AG04450 (cell line): ENCODE measurements around the gene KDM2B. TPM values are rescaled to one million over a fixed set of nuclear protein-coding genes. Genes with fewer than 3 reads are reported as not detected.

Experiments used
- CTCF ChIA-PET: fragments of 300-600, 350-600 bp; formaldehyde crosslinking; extraction: SDS; loops from one replicate; lab custom pipeline; 2022; ENCODE audit warnings: antibody characterized with exemption, inconsistent platforms; lab: Charles Lee
- POLR2A ChIA-PET: fragments of 350-600 bp; formaldehyde crosslinking; extraction: SDS; loops from one replicate; lab custom pipeline; 2021; ENCODE audit warnings: antibody characterized with exemption, inconsistent platforms; lab: Yijun Ruan, JAX
- DNase-seq: peaks from one replicate; pipeline ENCODE4 v3.0.0-alpha.2; 2011; ENCODE audit warnings: low read depth, low spot score
- H3K27ac ChIP-seq: one replicate; pipeline ENCODE4 v1.5.1; 2012; ENCODE audit warnings: low read depth, low read length, control low read depth
- H3K27me3 ChIP-seq: one replicate; pipeline ENCODE4 v1.6.0; 2012; ENCODE audit warnings: low read length; ENCODE audit not compliant: control insufficient read depth, insufficient read depth
- H3K4me3 ChIP-seq: 2 replicates; pipeline ENCODE4 v1.5.1; 2011; ENCODE audit warnings: mild to moderate bottlenecking, low read depth, low read length, control low read depth
- H3K9me3 ChIP-seq: 2 replicates; pipeline ENCODE4 v1.5.1; 2012; ENCODE audit warnings: low read length; ENCODE audit not compliant: control insufficient read depth, insufficient read depth
- CTCF ChIP-seq: IDR thresholded peaks from 2 replicates; pipeline ENCODE4 v1.5.1; 2011; ENCODE audit warnings: low read depth, low read length, control low read depth, inconsistent platforms
- polyA plus RNA-seq: library from polyadenylated mRNA; depleted of rRNA; stranded (reverse); fragments of >200 nt; gene quantifications from 2 replicates; pipeline ENCODE4 v1.2.3, GENCODE V29; 2011

KDM2B gene
- polyA plus RNA-seq, 1 experiment: 12.9 TPM

- ChIA-PET POLR2A (no interaction called here), CTCF (no interaction called here)
- Histone ChIP-seq H3K4me3 (no peak overlapping the region), H3K9me3 (no peaks in the 10 kb centered on the region), H3K27me3 (no peaks in the 10 kb centered on the region), H3K27ac (no peak overlapping the region)
- no peak for TF ChIP-seq CTCF
- no peak for DNase-seq
Observed at GRCh38 chr12:121472150-121472905, 108.5 kb downstream of the KDM2B start.

GRCh38 chr12:121470751-121471150, 110.1 kb downstream of the KDM2B start:
- Histone ChIP-seq H3K9me3 (no peaks in the 10 kb centered on the region), H3K27me3 (no peaks in the 10 kb centered on the region), H3K4me3 (no peak overlapping the region), H3K27ac (no peak overlapping the region)
- ChIA-PET POLR2A (no interaction called here), CTCF (no interaction called here)
- TF ChIP-seq CTCF: no peak
- DNase-seq: no peak

GRCh38 chr12:121468499-121468801, 112.4 kb downstream of the KDM2B start:
- POLR2A ChIA-PET: interaction anchor here (0.5 to 0.6 kb wide), 2 partner anchors 23 to 156 kb away, joined by 5 read pairs; no protein-coding TSS in a partner anchor
- no peak for DNase-seq
- Histone ChIP-seq H3K9me3 (no peaks in the 10 kb centered on the region), H3K27me3 (no peaks in the 10 kb centered on the region), H3K27ac (no peak overlapping the region), H3K4me3 (no peak overlapping the region)
- no peak for TF ChIP-seq CTCF
- CTCF ChIA-PET: no interaction called here

- DNase-seq: no peak
- no peak for TF ChIP-seq CTCF
- CTCF ChIA-PET: no interaction called here
- Histone ChIP-seq H3K9me3 (no peaks in the 10 kb centered on the region), H3K4me3 (peak overlapping the region; percentile 60), H3K27me3 (no peaks in the 10 kb centered on the region), H3K27ac (no peak overlapping the region)
- POLR2A ChIA-PET: interaction anchor here (0.5 to 0.6 kb wide), 2 partner anchors 24 to 115 kb away, joined by 4 to 5 read pairs; no protein-coding TSS in a partner anchor
Observed at GRCh38 chr12:121467638-121468498, 113.0 kb downstream of the KDM2B start.
